NCI-H1105 (cell line): ENCODE measurements around the gene RPS6KA2.

Source experiments
- DNase-seq: peaks from one replicate; lab custom pipeline; 2025; lab: John Stamatoyannopoulos, UW

Gene RPS6KA2

GRCh38 chr6:166448432-166448831, 178.6 kb downstream of the RPS6KA2 start:
- DNase-seq = no peak

- no peak for DNase-seq
These were observed 180.4 kb downstream of the RPS6KA2 start for GRCh38 chr6:166446567-166447065.

- no peak for DNase-seq
These were observed 180.9 kb downstream of the RPS6KA2 start for GRCh38 chr6:166446146-166446545.

- DNase-seq = no peak
These were observed 182.6 kb downstream of the RPS6KA2 start for GRCh38 chr6:166444446-166444845.

- DNase-seq = no peak
These were observed 183.9 kb downstream of the RPS6KA2 start for GRCh38 chr6:166443166-166443565.

GRCh38 chr6:166442131-166442685, 184.8 kb downstream of the RPS6KA2 start:
- no peak for DNase-seq

GRCh38 chr6:166441325-166442078, 185.5 kb downstream of the RPS6KA2 start:
- DNase-seq = no peak

- DNase-seq = no peak
These were observed 186.3 kb downstream of the RPS6KA2 start for GRCh38 chr6:166440729-166441128.

- DNase-seq = no peak
These were observed 186.9 kb downstream of the RPS6KA2 start for GRCh38 chr6:166440106-166440505.

GRCh38 chr6:166439366-166440091, 187.5 kb downstream of the RPS6KA2 start:
- DNase-seq = no peak

- DNase-seq = no peak
These were observed 188.7 kb downstream of the RPS6KA2 start for GRCh38 chr6:166438211-166438861.

- DNase-seq = no peak
These were observed 189.4 kb downstream of the RPS6KA2 start for GRCh38 chr6:166437661-166438060.

GRCh38 chr6:166436195-166437139, 190.6 kb downstream of the RPS6KA2 start:
- DNase-seq = no peak

GRCh38 chr6:166435574-166435973, 191.5 kb downstream of the RPS6KA2 start:
- no peak for DNase-seq

- DNase-seq = no peak
These were observed 192.7 kb downstream of the RPS6KA2 start for GRCh38 chr6:166434336-166434735.

- no peak for DNase-seq
These were observed 194.0 kb downstream of the RPS6KA2 start for GRCh38 chr6:166433096-166433495.

- no peak for DNase-seq
These were observed 196.8 kb downstream of the RPS6KA2 start for GRCh38 chr6:166430269-166430668.

GRCh38 chr6:166424431-166424830, 202.6 kb downstream of the RPS6KA2 start:
- no peak for DNase-seq

GRCh38 chr6:166423781-166424180, 203.3 kb downstream of the RPS6KA2 start:
- DNase-seq = no peak

GRCh38 chr6:166423051-166423745, 203.9 kb downstream of the RPS6KA2 start:
- DNase-seq = no peak
